Right ventricle myocardium superior (tissue), 1 donor: ENCODE measurements around the gene COL23A1. TPM values are rescaled to one million over a fixed set of nuclear protein-coding genes. Genes with fewer than 3 reads are reported as not detected.
"Not testable (repeated sequence)": the region's sequence is repeated elsewhere in the genome, so short reads cannot be mapped to it uniquely, and the experiment has no call there.

Experiments used
- ATAC-seq: fragments of 200-7000 bp; cut with Tn5 transposase; one replicate; pipeline ENCODE4 v1.9.1; 2020; ENCODE audit warnings: mild to moderate bottlenecking; ENCODE audit not compliant: poor library complexity
- DNase-seq: peaks from one replicate; pipeline ENCODE4 v3.0.0-alpha.2; 2020
- intact Hi-C: fragments of 100-400 bp; cut with DNase I; formaldehyde crosslinking; loops from one replicate; pipeline ENCODE4 v1.11.2; 2022
- total RNA-seq: library from RNA; stranded (reverse); fragmentation: NEBNext Ultra II Directional; extraction: Animal tissue kit (Norgen Biotek cat#: 25700); gene quantifications from one replicate; pipeline ENCODE4 v1.2.1, GENCODE V29; 2021
- donor health status: DM: no; HTN: yes; CAD: no; lungs with severe emphysema.

Gene COL23A1
- total RNA-seq, 1 donor from 2014 or later, result 18.8 TPM

DNA sequence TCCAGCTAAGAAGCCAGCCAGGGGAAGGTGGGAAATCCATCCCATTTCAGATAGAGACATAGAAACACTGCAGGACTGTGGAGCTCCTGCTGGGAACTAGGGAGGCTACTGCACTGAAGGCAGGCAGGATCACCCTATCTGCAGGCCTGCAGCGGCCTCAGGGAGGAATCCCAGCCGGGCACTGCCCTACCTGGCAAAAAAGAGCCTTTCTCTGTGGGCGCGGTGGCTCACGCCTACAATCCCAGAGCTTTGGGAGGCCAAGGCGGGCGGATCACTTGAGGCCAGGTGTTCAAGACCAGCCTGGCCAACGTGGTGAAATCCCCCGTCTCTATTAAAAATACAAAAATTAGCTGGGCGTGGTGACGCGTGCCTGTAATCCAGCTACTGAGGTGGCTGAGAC lies 286.2 kb downstream of the COL23A1 start:
- DNase-seq, result peak; percentile 17
- intact Hi-C loops, result no loop called here
- ATAC-seq, result no peak

DNA sequence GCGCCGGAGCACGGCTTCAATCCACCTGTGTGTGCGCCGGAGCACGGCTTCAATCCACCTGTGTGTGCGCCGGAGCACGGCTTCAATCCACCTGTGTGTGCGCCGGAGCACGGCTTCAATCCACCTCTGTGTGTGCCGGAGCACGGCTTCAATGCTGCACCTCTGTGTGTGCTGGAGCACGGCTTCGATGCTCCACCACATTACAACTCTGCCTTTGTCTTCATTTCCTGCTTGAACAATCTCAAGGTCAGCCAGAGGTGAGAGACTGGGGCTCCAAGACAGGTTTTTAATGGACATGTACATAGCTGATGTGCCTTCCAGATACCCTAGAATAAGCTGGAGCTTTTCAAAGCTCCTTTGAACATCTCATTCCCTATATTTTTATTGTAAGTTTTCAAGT lies 287.9 kb downstream of the COL23A1 start:
- intact Hi-C loops, DNase-seq, ATAC-seq: not testable (repeated sequence)

DNA sequence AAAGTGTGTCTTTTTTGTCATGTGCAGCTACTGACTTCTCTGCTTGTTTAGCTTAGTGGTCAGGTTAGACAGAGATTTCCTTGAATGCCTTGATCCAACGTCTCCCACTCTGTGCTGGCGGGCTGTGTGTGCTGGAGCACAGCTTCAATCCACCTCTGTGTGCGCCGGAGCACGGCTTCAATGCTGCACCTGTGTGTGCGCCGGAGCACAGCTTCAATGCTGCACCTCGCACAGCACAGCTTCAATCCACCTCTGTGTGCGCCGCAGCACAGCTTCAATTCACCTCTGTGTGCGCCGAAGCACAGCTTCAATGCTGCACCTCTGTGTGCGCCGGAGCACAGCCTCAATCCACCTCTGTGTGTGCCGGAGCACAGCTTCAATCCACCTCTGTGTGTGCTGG lies 288.6 kb downstream of the COL23A1 start:
- no peak for ATAC-seq
- no peak for DNase-seq
- intact Hi-C loops, result no loop called here

DNA sequence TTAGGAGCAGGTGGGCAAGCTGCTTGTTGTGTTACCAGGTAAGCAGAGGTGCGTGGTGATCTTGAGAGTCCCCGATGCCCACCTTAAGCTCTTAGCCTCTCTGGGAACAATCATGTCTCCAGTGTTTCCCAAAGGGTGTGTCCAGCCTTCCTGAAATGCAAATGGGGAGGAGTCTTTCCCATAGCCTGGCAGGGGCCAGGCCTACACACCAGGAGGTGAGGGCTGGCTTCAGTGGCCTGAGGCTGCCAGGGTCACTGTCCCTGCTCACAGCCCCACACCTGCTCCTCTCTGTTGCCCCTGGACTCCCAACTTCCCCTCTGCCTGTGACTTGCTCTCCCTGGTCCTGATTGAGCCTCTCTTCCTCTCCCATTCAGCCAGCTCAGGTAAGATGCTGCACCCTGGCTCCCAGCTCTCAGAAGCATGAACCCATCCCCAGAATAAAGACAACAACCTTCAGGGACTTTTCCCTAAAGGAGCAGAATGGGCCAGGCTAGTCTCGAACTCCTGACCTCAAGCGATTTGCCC lies 291.8 kb downstream of the COL23A1 start:
- DNase-seq (peak; percentile 5), ATAC-seq (no peak)
- intact Hi-C loops, result loop anchor here (10.0 kb wide), 1 partner anchor 156 kb away; no protein-coding TSS in a partner anchor

DNA sequence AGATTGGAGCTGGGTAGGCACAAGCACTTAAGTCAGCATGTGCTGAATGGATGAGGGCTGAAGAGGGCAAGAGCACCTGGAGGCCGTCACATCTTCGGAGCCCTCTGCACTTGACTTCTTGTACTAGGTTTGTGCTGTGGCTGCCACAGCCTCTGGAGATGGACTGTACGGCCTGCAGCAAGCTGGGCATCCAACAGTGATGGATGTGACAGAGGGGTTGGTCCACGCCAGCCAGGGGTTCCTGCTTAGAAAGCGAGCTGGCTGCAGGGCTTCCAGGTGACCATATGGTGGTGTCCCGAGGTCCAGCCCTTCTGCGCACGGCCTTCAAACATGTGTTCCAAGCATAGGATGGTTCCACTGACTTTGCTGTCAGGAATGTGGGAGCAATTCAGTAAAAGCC lies 292.4 kb downstream of the COL23A1 start:
- ATAC-seq, result no peak
- DNase-seq, result peak; percentile 20
- intact Hi-C loops, result loop anchor here (10.0 kb wide), 1 partner anchor 157 kb away; no protein-coding TSS in a partner anchor

DNA sequence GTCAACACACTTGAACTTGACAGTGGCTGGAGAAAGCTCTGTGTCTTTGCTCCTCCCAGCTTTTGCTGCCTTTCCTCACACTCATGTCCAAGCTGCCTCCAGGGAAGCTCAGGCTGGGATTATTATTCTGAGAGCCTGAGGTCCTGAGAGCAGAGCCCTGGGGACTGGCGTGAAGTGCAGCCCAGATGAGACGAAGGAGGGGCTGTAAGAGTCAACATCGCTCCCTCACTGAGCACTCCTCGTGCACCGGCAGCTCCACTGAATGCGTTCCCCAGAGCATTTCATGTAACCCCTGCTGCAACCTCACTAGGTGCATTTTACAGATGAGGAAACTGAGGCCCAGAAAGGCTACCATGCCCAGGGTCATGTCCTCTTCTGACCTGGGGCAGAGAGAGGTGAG lies 294.1 kb downstream of the COL23A1 start:
- peak; percentile 33 for DNase-seq

DNA sequence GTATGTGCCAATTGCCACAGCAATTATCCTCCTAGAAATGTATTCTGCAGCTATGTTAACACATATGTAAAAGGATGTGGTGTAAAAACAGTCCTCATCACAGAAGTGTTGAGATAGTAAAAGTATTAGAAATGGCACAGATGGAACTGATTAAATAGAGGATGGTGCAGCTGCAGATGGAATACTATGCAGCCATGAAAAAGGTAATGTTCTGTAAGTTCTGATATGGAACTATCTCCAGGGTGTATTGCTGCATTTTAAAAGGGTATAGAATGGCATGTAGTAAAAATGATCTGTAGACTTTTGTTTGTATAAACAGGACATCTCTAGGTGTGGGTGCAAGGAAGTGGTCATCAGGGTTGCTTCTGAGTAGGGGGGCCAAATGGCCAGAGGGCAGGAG lies 294.6 kb downstream of the COL23A1 start:
- intact Hi-C loops, result loop anchor here (10.0 kb wide), 1 partner anchor 159 kb away; no protein-coding TSS in a partner anchor
- no peak for DNase-seq
- no peak for ATAC-seq

More for the DNA sequence above, 294.1 kb downstream of the COL23A1 start:
- intact Hi-C loops, result loop anchor here (10.0 kb wide), 1 partner anchor 159 kb away; no protein-coding TSS in a partner anchor
- peak; percentile 18 for ATAC-seq

DNA sequence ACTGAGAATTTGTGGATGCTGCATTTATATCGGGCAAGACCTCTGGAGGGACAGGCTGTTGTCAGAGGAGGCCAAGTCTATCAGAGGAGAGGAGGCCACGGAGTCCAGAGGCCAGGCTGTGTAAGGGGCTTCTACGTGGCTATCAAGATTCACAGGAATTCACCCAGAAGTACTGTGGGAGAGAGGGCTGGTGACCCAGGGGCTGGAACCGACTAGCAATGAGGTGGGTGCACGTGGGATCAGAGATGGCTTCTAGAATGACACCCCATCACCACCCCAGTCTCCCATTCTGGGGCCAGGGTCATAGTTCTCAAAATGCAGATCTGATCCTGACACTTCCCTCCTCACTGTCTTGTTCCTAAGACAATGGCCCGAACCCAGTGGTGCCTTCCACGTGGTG lies 296.4 kb downstream of the COL23A1 start:
- DNase-seq (no peak), ATAC-seq (no peak)
- intact Hi-C loops, result loop anchor here (10.0 kb wide), 1 partner anchor 161 kb away; no protein-coding TSS in a partner anchor

DNA sequence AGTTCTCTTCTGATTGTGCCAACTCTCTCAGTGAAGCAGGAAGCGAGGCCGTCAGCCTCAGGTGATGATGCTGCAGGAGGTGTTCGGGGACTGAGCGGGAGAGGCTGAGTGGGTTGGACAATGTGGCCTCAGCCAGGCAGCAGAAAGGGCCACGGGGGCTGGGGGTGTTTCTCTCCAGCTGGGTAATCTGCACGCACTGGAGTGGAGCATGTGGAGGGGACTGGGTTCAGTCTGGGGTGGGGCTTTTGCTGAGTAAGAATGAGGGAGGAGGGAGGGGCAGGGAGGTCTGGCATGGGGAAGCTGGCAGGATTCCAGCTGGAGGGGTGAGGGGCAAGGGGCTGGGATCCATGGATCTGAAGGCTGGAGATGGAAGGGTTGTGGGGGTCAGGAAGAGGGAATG lies 296.8 kb downstream of the COL23A1 start:
- DNase-seq (peak; percentile 13), ATAC-seq (no peak)
- intact Hi-C loops, result loop anchor here (10.0 kb wide), 1 partner anchor 161 kb away; no protein-coding TSS in a partner anchor

DNA sequence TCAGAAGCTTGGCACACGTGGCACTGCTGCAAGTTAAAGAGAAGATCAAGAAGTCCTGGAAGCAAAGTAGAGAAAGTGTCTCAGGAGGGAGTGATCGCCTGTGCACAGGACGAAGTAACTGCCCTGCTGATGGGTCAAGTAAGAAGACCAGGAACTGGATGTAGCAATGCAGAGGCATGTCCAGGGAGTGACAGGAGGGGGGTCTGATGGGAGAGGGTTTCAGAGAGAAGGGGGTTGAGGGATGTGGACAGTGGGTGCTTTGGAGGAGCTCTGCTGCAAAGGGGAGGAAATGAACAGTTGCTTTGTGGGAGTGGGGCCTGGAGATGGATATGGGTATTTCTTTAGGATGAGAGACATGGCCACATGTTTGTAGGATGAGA lies 297.4 kb downstream of the COL23A1 start:
- no peak for ATAC-seq
- no peak for DNase-seq
- intact Hi-C loops, result loop anchor here (10.0 kb wide), 1 partner anchor 162 kb away; no protein-coding TSS in a partner anchor

DNA sequence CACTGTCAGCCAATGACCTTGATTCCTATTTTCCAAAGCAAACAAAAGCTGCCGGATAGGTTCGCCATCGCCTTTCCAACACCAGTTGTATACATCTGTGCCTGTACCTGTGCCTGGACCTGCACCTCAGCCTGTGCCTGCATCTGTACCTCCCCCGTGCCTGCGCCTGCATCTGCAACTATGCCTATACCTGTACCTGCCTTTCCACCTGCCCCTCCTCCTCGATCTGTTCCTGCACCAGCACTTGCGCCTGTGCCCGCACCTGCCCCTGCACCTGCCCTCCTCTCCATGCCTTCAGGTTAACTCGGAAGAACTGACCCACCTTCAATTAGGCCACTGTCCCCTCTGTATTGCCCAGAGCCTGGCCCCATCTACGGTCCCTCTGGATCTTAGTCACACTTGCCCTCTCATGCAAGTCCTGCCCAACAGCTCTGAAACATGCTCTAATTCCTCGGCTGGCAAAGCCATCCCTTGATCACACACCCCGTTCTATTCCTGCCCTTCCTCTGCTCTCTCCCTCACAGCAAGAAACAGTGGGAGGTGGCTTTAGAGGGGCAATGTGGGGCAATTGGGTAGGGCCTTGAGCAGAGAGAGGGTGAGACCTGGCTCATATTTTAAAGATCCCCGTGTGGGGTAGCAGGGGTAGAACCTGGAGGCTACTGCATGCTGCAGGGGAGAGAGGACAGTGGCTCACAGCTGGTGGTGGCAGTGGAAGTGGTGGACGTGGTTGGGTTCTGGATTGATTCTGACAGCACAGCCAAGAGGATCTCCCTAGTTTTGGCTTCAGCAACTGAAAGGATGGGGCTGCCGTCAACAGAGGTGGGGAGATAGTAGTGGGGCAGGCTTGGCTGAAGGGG lies 298.0 kb downstream of the COL23A1 start:
- peak; percentile 27 for DNase-seq
- intact Hi-C loops, result loop anchor here (10.0 kb wide), 1 partner anchor 163 kb away; no protein-coding TSS in a partner anchor
- ATAC-seq, result no peak

DNA sequence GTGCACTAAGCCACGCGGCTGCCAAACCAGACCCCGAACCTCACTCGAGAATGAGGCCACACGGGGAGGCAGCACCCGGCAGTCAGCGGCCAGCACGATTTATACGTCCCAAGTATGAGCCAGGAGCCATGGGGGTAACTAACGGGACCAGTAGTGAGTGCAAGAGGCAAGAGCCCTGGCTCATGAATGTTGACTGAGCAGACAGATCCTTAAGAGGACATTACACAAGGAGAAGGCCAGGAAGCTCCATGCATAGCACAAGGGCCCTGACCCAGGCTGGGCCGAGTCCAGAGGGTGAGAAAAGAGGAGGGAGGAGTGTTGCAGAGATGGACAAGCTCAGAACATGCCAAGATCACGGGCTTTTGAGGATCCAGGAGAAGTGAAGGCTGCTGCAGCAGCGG lies 299.0 kb downstream of the COL23A1 start:
- ATAC-seq (no peak), DNase-seq (peak; percentile 32)
- intact Hi-C loops, result loop anchor here (10.0 kb wide), 1 partner anchor 164 kb away; no protein-coding TSS in a partner anchor

DNA sequence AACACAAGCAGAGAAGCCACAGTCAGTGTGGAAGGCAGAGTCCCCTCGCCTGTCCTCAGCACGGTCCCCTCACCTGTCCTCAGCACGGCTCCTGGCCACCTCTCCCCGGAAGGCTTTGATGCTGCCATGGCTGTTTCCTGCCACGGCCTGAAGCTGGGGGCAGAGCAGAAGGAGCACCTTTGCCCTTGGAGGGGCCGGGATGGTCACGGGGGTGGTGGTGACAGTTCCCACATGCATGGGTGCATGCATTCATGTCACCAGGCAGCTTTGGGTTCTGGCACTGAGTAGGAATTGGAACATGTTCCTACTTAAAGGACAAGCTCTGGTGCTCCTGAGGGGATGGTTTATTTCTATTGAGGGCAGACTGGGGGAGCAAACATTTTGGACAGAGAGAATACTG lies 299.8 kb downstream of the COL23A1 start:
- DNase-seq (peak; percentile 17), ATAC-seq (no peak)
- intact Hi-C loops, result loop anchor here (10.0 kb wide), 1 partner anchor 164 kb away; no protein-coding TSS in a partner anchor

DNA sequence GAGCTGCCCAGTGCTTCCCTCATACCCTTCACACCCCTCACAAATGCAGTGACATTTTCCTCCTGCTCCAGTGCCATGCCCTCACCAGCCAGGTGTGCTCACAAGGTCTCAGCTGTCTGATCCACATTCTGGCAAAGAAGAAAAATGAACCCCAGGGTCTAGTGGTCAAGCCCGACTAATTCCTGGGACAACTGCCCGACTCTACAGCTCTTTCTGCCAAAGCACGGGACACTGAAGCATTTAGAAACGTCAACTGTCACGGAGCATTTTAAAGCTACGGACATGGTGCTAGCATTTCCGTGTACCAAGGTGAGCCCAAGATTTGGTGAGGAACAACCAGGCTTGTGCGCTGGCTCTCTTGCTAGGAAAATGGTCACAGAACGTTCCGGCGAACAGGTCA lies 300.8 kb downstream of the COL23A1 start:
- intact Hi-C loops, result no loop called here
- DNase-seq, result peak; percentile 7
- no peak for ATAC-seq

DNA sequence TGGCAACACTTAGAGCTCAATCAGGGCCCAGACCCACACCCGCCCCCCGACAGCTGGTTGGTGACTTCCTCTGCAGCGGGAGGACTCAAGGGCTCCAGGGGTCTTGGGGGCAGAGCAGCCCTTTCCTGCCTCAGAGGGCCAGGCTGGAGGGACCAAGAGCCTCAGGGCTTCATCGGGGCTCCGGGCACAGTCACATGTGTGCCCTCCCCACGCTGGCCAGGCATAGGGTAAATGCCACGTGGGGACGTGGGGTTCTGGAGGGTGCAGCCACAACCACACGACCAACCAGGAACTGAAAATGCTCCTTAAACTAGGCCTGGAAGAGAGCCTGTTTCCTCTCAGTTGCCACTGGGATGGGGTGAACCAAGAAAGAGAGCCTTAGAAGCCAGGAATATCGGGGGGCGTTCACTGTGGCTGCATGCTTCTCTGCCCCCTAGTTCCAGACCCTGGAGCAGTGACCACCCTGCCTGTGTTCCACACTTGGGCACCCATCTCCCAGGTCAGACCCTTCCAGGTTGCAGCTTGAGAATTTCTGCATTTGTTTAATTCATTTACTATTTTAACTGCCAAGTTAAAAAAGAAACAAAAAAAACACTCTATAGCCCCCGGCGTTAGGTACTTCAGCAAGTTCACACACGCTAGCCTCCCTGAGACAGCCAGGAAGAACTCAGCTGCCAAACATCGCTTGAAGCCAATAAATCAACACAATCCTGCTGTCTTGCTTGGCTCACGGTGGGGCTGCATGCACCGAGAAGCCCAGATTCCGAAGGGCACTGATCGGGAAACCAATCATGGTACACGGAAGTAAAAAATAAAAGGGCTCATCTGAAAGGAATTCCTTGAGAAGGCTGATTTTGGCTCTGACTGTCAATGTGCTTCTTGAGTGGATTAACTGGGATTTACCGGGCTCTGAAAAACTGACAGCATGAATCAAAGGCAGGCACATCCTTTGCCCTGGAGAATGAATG lies 301.5 kb downstream of the COL23A1 start:
- peak; percentile 16 for DNase-seq

DNA sequence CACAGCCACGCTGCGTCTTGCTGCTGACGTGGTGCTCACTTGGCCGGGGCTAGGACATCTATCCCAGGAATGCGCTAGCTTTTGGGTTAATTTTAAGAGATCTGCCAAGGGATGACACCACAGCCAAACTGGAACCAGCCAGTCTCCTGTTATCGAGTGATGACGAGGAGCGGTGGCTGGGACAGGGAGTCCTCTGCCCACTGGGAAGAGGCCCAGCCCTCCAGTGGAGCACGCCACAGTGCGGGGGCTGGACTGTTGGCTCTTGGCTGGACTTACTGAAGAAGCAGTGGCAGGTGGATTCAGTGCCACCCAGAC lies 302.4 kb downstream of the COL23A1 start:
- intact Hi-C loops, result no loop called here
- DNase-seq, result peak; percentile 48
- peak; percentile 48 for ATAC-seq

More for the DNA sequence above, 301.5 kb downstream of the COL23A1 start:
- intact Hi-C loops, result no loop called here
- no peak for ATAC-seq

DNA sequence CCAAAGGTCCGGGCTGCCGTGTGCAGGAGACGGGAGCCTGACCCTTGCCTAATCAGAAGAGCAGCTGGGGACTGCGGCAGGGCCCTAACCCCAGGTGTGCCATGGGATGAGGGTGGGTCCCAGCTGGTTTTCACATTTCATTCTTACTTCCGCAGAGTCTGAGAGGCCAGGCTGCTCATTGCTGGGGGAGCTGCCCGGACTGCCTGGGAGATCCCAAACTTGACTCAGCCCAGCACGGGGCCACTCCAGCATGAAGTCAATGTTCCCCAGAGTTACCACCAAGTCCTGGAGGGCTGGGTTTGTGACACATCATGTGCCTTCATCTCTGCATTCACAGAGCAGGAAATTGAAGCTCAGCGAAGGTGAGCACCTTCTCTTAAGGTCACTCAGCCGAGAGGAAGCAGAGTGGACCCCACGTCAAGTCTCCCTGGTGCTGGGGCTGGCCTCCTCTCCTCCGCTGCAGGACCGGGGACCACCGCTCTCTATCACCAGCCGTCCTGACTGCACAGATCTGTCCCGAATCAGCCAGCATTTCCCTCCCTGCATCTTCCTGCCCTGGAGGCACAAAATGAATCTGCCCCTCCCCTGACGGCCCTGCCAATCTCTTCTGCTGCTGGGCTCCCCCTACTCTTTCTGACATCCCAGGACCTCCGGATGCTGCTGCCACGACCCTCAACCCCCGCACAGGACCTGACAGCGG lies 303.0 kb downstream of the COL23A1 start:
- ATAC-seq (no peak), DNase-seq (peak; percentile 23)
- intact Hi-C loops, result no loop called here
